ENCODE measurements around the gene LARP4.

Gene LARP4

DNA sequence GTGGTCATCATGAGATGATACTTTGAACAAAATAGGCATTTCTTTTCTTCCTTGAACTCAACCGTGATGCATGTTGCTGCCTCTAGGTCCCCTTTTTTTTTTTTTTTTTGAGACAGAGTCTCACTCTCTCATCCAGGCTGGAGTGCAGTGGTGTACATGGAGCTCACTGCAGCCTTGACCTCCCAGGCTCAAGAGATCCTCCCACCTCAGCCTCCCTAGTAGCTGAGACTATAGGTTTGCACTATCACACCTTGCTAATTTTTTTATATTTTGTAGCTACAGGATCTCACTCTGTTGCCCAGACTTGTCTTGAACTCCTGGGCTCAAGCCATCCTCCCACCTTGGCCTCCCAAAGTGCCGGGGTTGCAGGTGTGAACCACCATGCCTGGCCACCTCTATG, 124.7 kb downstream of the LARP4 start:
- DNase-seq (ENCODE audit: low read depth in 2 of 2): no peak

DNA sequence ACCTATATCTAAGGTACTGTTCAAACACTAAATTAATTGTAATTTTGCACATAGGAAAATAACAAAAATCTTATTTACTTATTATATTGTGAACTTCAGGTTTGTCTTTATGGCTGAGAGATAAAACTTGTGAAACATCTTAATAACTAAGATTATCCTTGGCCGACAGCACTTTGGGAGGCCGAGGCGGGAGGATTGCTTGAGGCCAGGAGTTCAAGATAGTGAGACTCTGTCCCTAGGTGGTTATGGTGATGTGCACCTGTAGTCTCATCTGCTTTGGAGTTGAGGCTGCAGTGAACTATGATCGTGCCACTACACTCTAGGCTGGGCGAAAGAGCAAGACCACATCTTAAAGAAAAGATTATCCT, 126.7 kb downstream of the LARP4 start:
- no peak for DNase-seq (ENCODE audit: low read depth in 2 of 2)

DNA sequence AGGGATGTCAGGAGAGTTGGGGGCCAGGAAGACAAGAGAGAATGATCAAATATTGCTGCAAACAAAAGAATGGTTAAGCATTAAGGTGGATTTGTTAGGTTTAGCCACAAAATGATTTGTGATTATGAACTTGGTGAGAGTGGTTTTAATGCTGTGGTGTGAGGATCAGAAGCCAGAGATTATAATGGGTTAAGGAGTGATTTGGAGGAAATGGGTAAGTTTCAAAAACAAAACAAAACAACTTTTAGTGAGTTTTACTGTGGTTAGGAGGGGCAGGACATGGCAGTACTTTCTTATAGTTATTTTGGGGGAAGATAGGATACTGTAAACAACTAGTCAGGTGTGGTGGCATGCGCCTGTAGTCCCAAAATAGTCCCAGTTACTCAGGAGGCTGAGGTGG, 128.1 kb downstream of the LARP4 start:
- DNase-seq (ENCODE audit: low read depth in 2 of 2): no peak

DNA sequence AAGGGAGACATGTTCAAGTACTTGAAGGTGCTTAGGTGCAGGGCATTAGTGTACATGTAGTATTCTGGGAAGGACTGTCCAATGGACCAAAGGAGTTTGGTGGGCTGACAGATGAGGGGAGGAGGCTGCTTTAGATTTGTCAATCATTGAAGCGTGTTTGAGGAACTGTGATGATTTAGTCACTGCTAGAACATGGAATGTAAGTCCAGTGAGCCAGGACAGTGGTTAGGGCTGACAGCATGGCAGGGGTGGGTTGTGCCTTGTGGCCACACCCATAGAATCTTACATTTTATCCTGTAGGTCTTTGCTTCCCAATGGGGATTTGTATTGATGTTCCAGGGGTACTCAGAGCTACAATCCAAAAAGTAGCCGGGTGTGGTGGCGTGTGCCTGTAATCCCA, 128.7 kb downstream of the LARP4 start:
- DNase-seq (ENCODE audit: low read depth in 2 of 2): no peak
